ENCODE results near the gene SORCS1.

Gene SORCS1

DNA sequence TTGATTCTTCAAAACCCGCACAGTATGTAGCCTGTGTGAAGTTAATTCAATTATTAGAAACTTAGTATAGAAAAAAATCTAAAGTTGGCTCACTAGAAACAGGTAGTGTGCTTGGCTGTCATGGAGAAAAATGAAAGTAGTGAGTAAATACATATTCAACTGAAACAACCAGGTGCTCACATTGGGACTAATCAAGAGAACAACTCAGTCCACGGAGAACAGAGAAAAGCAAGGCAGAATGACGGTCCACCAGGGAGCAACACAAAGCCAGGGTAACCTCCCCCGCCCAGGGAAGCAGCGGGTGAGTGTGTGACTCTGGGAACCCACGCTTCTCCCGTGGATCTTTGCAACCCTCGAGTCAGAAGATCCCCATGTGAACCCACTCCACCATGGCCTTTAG is 300.5 kb downstream of the SORCS1 start:
- TF ChIP-seq ZNF274 (IDR thresholded peaks at IDR 0.05; ENCODE audit: low read depth, low read length): no peak
- H3K4me3 ChIP-seq (ENCODE audit: low read length): no peak overlapping the region

DNA sequence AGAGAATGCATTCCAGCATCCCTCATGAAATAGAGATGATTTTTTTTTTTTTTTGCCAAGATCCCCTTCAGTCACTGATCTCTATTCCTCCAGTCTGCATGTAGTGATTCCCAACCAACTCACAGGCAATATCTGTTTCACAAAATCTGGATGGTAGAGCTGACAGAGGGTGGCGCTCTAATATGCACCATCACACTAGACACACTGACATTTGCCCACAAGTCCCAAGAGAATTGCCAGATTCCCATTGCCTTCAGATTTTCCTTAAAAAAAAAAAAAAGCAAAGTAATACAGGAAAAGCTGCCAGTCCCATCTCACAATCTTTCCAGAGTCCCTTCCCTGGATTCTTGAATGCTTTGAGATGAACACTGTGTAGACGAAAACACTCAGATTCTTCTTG is 301.0 kb downstream of the SORCS1 start:
- H3K4me3 ChIP-seq (ENCODE audit: low read length): no peak overlapping the region
- TF ChIP-seq ZNF274 (IDR thresholded peaks at IDR 0.05; ENCODE audit: low read depth, low read length): no peak

DNA sequence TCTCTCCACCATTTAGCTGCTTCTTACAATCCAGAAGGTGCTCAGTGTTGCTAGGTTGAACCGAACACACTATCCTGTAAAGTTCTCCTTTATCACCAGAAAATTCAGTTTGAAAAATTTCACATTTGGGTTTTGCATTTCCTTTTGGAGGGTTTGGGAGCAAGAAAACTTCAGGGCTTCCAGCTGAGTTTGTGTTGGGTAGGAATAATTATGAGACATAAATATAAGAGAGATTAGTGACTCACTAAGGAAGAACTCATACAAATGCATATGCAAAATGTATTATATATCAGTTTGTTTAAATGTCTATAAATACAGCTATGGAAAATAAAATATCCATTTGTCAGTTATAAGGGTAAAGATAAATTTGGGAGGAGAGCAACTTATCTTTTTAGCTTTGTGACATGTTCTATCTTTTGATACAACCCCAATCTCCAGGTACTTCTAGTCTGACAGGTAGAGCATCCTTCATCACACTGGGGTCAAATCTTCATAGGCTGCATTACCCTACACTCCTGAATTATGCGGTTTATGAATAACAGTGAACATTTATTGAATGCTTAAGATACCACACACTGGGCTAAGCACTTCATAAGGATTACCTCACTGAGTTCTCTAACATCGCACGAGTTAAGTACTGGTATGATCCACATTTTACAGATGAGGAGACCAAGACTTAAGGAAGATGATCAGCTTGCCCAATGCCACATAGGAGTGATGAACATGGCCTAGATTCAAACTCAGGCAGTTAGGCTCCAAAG is 304.4 kb downstream of the SORCS1 start:
- TF ChIP-seq ZNF274 (IDR thresholded peaks at IDR 0.05; ENCODE audit: low read depth, low read length): no peak
- no peak overlapping the region for H3K4me3 ChIP-seq (ENCODE audit: low read length)

DNA sequence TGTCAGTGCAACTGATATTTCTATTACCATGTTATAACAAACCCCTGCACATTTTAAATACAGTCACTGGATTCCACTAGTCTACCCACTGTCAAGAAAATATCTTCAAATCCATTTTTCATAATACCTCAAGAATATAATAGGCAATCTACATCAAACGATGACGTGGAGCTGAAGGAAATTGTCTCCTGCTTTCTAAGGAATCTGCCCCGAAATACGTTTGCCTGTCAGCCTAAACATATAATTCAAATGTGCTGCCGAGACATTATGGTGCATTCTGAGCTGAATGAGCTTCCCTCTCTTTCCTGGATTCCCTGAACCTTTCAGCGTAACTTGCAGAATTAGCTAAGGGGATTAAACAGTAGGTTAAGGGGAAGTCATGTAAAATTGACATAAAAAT is 306.8 kb downstream of the SORCS1 start:
- no peak overlapping the region for H3K4me3 ChIP-seq (ENCODE audit: low read length)
- TF ChIP-seq ZNF274 (IDR thresholded peaks at IDR 0.05; ENCODE audit: low read depth, low read length): no peak

DNA sequence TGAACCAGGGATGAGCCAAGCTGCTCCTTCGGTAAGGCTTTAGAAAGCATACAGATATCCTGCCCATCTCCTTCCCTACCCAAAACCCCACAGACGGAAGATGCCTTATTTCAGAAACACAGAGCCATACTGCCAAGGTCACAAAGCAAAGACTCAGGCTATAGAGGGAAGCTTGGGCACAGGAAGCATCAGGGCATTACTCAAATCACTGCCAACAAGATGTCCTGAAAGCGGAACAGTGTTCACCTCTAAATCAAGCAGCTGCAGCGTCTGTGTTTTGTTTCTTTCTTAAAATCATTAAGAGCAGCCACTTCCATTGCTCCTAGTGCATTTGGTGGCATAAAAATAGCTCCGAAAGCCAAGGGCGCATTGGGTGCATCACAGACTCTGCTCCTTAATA is 307.3 kb downstream of the SORCS1 start:
- H3K4me3 ChIP-seq (ENCODE audit: low read length): no peak overlapping the region
- no peak for TF ChIP-seq ZNF274 (IDR thresholded peaks at IDR 0.05; ENCODE audit: low read depth, low read length)

DNA sequence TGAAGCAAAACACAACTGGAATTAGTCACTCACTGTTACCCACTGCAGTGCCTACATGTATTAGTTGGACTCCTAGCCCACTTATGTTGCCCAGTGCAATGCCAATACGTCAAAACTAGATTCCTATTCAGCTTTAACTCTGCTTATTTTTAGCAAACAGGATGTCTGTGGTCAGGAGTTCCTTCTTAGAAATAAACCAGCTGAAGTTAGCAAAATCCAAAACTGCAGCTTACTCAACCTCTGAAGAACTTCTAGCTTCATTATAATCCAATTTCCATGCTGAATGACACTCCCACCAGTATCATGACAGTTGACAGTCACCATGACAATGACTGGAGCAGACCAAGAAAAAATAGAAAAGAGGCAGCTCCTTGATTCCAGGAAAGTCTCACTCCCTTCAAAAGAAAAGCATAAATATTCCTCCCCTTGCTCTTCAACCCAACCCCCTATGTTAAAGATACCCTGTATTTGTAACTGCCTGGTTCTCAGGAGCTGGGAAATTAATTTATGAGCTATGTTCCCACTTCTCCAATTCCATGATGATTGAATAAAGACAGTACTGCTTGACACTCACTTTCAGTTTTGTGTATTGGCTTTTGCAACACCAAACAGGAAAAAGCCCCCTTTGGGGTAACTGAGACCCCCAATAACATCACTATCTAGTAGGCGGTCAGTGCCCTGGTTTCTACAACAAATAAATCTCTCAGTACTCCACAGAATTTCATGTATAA is 327.4 kb downstream of the SORCS1 start:
- peak overlapping the region; percentile 38; the same call in 1 of the 2 replicates for H3K4me3 ChIP-seq (ENCODE audit: low read length)
- no peak for TF ChIP-seq ZNF274 (IDR thresholded peaks at IDR 0.05; ENCODE audit: low read depth, low read length)

DNA sequence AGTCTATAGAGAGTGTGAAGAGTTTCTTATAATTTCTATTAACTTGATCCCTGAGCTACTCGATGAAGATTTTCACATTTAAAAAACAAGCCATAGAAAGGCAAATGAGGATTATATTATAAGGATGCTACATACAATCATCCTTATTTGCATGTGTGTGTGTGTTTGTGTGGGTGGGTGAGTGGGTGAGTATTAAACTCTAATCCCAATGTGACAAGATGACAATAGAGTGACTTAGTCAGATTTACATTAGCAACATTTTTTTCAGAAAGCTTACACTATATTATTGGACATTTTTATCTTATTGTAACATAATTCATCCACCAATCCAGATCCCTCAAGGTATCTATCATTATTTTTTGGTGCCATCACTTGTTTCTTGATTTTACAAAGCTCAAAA is 331.7 kb downstream of the SORCS1 start:
- TF ChIP-seq ZNF274 (IDR thresholded peaks at IDR 0.05; ENCODE audit: low read depth, low read length): no peak
- no peak overlapping the region for H3K4me3 ChIP-seq (ENCODE audit: low read length)

DNA sequence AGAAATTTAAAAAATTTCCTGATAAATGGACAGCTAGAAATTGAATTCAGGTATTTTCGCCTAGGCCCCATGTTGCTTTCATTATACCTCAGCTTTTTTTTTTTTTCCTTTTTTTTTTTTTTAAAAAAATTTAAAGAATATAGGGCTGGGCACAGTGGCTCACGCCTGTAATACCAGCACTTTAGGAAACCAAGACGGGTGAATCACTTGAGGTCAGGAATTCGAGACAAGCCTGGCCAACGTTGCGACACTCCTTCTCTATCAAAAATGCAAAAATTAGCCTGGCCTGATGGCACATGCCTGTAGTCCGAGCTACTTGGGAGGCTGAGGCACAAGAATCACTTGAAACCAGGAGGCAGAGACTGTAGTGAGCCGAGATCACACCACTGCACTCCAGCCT is 334.0 kb downstream of the SORCS1 start:
- TF ChIP-seq ZNF274 (IDR thresholded peaks at IDR 0.05; ENCODE audit: low read depth, low read length): no peak
- H3K4me3 ChIP-seq (ENCODE audit: low read length): no peak overlapping the region

DNA sequence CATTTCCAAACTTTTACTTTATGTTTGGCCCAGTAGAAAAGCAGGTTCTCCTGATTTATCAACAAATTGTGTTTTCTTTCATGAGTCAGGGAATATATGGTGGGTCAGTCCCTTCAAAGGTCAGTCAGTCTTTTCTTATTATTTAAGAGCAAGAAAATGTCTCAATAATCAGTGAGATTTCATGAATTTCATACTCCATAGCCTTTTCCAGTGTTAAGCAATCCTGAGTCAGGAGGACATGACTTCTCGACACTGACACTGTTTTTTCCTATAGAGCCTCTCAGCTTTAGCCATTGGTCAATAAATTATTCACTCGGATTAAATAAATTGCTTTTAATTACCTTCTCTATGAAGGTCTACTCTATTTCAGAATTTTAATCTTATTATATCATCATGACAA is 334.5 kb downstream of the SORCS1 start:
- TF ChIP-seq ZNF274 (IDR thresholded peaks at IDR 0.05; ENCODE audit: low read depth, low read length): no peak

DNA sequence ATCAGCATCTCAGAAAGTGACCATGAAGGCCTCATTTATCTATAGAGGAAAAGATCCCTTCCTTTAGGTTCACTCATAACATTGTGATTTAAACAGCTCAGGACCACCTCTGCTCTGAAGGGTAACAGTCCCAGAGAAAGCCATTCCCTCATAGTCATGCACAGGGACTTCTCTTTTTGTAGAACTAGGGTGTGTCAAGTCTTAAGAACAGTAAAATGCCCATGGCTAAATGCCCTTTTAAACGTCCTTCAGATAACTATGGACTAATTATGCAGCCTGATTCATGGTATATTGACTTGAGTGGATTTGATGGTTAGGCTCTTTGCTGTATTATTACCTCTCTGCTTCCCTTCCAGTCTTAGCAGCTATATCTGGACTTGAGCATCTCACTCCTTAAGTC is 337.8 kb downstream of the SORCS1 start:
- H3K4me3 ChIP-seq (ENCODE audit: low read length): no peak overlapping the region
- TF ChIP-seq ZNF274 (IDR thresholded peaks at IDR 0.05; ENCODE audit: low read depth, low read length): no peak

More for the DNA sequence above, 334.5 kb downstream of the SORCS1 start:
- H3K4me3 ChIP-seq (ENCODE audit: low read length): no peak overlapping the region

DNA sequence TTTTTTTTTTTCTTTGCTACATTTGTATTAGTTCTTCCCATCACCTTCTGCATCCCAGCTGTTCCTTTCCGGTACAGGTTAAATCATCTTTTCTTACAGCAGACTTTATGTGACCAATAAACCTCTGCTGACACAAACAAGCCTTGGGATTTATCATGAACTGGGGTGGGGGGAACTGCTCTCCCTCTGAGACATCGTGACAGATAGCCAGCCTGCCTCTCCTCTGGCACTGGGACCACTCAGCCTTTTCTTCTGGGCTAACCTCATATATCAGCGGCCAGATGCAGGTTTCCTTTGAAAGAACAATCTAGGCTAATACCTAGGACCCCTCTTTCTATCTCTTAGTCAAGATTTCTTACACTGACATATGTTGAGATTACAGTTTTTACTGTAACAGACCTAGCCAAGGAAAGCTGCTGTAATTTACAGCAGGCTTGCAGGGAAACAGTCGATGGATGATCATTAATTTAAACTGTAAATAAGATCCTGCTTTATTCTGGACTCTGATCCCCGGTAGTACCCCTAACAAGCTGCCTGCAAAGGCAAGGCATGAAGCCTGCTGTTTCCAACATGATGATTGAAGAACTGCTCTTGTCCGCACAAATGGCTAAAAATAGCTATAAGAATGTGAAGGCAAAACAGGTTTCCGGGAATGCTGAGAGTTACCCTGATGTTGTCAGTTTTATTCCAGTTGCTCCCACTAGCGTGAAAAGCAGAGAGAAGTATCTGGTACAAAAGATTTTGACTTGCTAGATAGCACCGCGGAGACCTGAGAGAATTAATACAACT is 338.7 kb downstream of the SORCS1 start:
- no peak for TF ChIP-seq ZNF274 (IDR thresholded peaks at IDR 0.05; ENCODE audit: low read depth, low read length)

DNA sequence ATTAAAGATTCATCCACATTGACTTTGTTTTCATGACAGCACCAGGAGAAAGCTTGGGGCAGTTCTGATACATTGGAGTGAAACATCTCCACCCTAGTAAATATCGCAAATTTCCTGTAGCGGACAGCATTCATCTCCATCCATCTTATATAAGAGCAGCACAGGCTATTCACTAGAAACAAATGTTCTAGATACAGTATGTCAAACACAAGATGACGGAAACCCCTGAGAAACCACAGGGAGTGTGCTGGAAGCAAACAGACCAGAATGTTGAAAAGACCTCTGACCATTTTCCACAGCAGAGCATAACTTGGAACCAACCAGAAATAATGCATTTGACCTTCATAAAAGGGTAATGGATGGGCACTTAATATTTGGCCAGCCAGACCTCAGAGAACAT is 343.9 kb downstream of the SORCS1 start:
- TF ChIP-seq ZNF274 (IDR thresholded peaks at IDR 0.05; ENCODE audit: low read depth, low read length): no peak
- H3K4me3 ChIP-seq (ENCODE audit: low read length): no peak overlapping the region

More for the DNA sequence above, 338.7 kb downstream of the SORCS1 start:
- no peak overlapping the region for H3K4me3 ChIP-seq (ENCODE audit: low read length)

DNA sequence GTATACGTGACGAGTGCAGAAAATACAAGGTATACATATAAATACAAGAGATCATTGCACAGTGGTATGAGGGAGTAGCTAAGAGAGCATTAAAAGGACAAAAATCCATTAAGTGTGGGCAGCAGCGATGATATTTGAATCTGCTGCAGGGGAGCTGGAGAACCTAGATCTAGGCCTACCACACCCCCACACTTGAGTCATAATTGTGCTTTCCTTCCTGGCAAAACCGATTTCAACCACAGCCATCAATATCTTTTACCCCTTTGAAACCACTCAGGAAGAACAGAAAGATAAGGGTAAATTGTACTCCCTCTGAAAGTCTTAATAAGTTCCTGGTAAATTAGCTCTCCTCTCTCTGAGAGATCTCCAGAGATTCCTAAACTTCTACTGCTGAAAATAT is 345.0 kb downstream of the SORCS1 start:
- no peak for TF ChIP-seq ZNF274 (IDR thresholded peaks at IDR 0.05; ENCODE audit: low read depth, low read length)
- no peak overlapping the region for H3K4me3 ChIP-seq (ENCODE audit: low read length)

DNA sequence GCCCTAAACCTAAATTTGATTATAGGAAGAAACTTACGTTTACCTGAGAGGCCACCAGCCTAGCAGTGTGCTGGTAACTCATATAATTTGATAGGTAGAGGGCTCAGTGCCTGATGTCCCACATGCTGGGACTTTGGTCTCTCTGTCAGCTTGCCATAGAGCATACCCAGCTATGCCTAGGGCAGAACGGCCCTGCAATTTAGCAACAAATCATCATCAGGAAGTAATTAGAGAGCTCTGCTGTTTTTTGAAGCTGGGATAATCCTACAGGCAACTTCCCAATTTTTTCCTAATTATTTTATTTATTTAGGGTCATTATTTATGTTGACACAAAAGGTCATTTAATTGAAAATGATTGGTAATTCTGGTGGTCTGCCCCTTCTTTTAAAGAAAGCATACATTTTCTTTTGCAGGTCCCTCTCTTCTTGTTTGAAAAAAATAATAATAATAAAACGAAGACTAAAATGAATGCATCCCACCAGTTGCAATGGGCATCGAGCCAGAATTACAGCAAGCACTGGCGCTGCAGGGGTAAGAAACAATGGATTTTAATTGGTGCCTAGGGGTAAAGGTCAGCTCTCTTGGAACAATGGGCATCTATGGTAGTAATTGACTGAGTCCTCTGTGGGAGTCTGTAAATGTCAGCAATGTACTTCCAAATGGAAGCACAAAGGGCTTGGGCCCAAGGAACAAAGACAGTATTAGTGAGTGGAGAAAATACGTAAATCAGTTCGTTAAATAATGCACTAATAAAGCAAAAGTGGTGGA is 348.0 kb downstream of the SORCS1 start:
- no peak overlapping the region for H3K4me3 ChIP-seq (ENCODE audit: low read length)
- no peak for TF ChIP-seq ZNF274 (IDR thresholded peaks at IDR 0.05; ENCODE audit: low read depth, low read length)
